Measurements from ENCODE around the gene GOLGA6C.
"Not testable (repeated sequence)": the region's sequence is repeated elsewhere in the genome, so short reads cannot be mapped to it uniquely, and the experiment has no call there.

GOLGA6C gene

GRCh38 chr15:75319231-75319897 lies 61.2 kb downstream of the GOLGA6C start:
- not testable (repeated sequence) for DNase-seq

All from activated CD4-positive, alpha-beta T cell treated with anti-CD3 and anti-CD28 coated beads, Interleukin-2, amount 50 U/mL, for 16 hours (primary cell).